RWPE1 (cell line): Measurements from ENCODE around the gene IP6K3.

Experiments
- CTCF ChIA-PET: fragments of 350-600 bp; sonication (Branson Sonifier 250); formaldehyde crosslinking; extraction: SDS; loops from one replicate; lab custom pipeline; 2021; lab: Yijun Ruan, JAX
- POLR2A ChIA-PET: fragments of 400-600 bp; formaldehyde crosslinking; extraction: SDS; loops from one replicate; lab custom pipeline; 2020; ENCODE audit warnings: antibody characterized with exemption; ENCODE audit not compliant: low non-redundant PET; lab: Yijun Ruan, JAX
- DNase-seq: peaks from one replicate; pipeline ENCODE4 v3.0.0; 2012; ENCODE audit warnings: low spot score
- H3K27ac ChIP-seq: fragments of 450-650 bp; 2 replicates; pipeline ENCODE4 v1.5.1; 2017
- TF ChIP-seq, protein P1 (sequence below): fragments of 450-650 bp; conservative IDR thresholded peaks from 2 replicates; pipeline ENCODE4 v1.5.1; 2017; ENCODE audit warnings: low read depth, mild to moderate bottlenecking

Gene IP6K3

DNA sequence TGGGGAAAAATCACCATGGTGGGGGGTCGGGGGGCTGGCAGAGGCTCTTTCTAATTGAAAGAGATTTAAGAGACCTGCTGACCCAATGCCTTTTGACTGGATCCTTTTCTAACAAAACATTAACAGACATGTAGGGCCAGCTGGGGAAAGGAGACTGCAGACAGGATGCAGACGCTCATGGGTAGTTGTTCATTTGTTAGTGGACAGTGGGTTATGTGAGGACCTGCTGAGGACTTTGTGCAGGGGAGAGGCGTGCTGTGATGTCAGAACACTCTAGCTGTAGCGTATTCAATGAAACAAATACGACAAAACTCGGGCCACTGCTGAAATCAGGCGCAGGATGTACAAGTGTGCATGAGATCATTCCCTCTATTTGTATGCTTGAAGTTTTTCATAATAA lies 1.2 kb downstream of the IP6K3 start:
- ChIA-PET CTCF (interaction anchor here (0.6 to 4.5 kb wide), 7 partner anchors 15 to 305 kb away, joined by 3 to 46 read pairs (median 3); partner anchors contain the start of gene UQCC2), POLR2A (no interaction called here)

DNA sequence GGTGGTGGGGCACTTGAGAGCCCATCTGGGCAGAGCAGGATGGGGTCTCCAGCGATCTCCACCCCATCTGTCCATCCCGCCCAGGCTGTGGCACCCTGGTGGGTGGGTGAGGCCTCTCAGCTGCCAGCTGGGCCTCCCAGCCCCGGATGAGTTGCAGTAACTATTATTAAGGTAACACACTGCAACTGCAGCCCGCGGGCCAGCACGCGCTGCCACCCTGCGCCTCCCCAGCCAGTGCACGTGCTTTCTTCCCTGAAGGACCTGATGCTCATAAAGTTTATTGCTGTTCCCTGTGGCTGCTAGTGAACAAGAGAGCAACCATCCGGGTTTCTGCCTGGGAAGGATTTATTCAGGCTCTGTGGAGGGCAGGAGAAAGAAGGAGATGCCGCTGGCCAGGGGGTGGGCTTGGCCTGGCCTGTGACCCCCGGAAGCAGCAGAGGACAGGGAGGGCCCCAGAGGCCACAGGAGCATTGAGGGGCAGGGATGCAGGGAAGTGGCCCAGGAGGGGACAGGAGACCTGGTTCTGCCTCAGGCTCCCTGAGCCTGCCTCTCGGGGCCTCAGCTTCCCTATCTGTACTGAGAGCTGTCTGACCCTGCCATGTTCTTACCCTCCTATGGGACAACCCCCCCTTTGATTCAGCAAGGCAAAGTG lies 1.7 kb downstream of the IP6K3 start:
- CTCF ChIA-PET, result interaction anchor here (0.6 to 4.5 kb wide), 13 partner anchors 13 to 764 kb away, joined by 3 to 46 read pairs (median 3); partner anchors contain the start of gene UQCC2
- H3K27ac ChIP-seq, result peak overlapping the region; percentile 93
- DNase-seq, result no peak
- POLR2A ChIA-PET, result no interaction called here
- TF ChIP-seq, protein P1, sequence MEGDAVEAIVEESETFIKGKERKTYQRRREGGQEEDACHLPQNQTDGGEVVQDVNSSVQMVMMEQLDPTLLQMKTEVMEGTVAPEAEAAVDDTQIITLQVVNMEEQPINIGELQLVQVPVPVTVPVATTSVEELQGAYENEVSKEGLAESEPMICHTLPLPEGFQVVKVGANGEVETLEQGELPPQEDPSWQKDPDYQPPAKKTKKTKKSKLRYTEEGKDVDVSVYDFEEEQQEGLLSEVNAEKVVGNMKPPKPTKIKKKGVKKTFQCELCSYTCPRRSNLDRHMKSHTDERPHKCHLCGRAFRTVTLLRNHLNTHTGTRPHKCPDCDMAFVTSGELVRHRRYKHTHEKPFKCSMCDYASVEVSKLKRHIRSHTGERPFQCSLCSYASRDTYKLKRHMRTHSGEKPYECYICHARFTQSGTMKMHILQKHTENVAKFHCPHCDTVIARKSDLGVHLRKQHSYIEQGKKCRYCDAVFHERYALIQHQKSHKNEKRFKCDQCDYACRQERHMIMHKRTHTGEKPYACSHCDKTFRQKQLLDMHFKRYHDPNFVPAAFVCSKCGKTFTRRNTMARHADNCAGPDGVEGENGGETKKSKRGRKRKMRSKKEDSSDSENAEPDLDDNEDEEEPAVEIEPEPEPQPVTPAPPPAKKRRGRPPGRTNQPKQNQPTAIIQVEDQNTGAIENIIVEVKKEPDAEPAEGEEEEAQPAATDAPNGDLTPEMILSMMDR, result no peak

More for the DNA sequence above, 1.2 kb downstream of the IP6K3 start:
- no peak for DNase-seq
- H3K27ac ChIP-seq, result peak overlapping the region; percentile 93
- TF ChIP-seq, protein P1, result no peak

DNA sequence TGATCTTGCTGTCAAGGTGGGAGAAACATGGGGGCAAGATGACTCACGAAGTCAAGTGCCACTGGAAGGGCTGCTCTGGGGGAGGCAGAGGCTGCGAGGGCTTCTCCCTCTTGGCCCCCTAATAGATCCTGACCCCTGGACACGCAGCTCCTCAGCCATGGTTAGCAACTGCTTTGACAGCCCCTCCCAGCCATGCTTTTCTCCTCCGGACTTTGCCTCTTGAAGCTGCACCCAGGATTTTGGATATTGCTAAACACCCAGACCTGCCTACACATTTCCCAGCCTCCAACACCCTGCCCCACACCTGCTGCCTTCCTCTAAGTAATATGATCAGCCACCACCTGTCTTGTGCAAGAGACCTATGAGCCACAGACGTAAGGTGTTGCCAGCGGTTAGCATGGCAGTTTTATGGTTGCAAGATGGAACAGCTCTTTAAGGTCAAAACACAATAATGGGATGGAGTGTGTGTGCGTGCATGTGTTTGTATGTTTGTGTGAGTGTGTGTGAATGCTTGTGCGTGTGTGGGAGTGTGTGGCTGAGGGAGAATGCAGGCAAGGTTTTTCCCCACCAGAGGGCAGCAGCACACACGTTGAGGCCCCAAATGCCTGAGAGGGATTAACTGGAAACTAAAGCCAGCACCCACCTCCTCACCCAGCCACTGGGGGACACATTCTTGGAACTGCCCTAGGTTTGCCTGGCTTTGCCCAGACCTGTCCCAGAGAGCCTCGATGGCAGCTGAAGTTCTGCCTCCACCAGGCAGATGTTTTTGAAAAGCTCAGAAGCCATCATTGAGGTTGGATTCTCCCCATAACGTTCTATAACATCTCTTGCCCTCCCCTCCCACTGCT lies 2.5 kb downstream of the IP6K3 start:
- TF ChIP-seq, protein P1, result peak; percentile 92
- H3K27ac ChIP-seq, result peak overlapping the region; percentile 93
- CTCF ChIA-PET, result interaction anchor here (0.5 to 4.5 kb wide), 19 partner anchors 12 to 763 kb away, joined by 3 to 46 read pairs (median 4); partner anchors contain the start of gene UQCC2
- DNase-seq, result peak; percentile 95
- POLR2A ChIA-PET, result no interaction called here

DNA sequence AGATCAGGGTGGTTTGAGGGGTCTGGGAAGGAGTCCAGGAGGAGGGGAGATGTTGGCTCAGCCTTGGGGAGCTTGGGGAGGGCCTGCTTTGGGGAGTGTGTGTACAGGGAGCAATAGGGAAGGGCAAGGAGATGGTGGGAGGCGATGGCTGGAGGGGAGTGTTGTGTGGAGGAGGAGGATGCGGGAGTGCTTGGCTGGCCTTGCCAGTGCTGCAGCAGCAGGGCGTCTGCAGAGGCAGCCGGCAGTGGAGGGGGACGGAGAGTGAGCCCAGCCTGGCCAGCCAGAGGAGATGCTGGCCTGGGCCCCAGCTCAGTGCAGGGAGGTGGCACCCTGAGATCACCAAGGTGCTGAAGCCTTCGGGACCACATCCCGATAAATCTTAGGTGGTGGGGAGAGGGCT lies 3.9 kb downstream of the IP6K3 start:
- DNase-seq, result no peak
- peak overlapping the region; percentile 93; the same call in 1 of the 2 replicates for H3K27ac ChIP-seq
- TF ChIP-seq, protein P1, result no peak
- ChIA-PET CTCF (interaction anchor here (0.6 to 4.5 kb wide), 6 partner anchors 18 to 411 kb away, joined by 3 to 46 read pairs (median 4); no protein-coding TSS in a partner anchor), POLR2A (no interaction called here)

DNA sequence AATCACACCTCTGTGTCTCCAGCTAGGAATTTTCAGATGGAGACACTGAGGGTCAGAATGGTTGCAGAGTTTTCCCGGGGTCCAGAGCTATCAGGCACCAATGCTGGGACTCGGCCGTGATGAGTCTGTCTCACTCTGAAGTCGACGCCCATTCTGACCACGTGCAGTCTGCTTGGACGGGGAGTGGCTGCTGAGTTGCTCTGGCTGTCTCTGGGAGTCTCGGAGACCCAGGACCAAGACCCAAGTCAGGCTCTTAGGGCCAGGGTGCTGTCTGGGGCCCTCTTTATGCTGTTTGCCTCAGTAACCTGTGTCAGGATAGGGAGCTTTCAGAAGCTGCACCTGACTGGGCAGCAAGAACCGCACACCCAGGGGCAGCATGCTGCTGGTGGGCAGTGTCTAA lies 4.6 kb downstream of the IP6K3 start:
- TF ChIP-seq, protein P1, result no peak
- CTCF ChIA-PET, result interaction anchor here (1.1 kb wide), 1 partner anchor 412 kb away, joined by 3 read pairs; no protein-coding TSS in a partner anchor
- no peak overlapping the region; the same call in 1 of the 2 replicates for H3K27ac ChIP-seq
- DNase-seq, result no peak
- POLR2A ChIA-PET, result no interaction called here

DNA sequence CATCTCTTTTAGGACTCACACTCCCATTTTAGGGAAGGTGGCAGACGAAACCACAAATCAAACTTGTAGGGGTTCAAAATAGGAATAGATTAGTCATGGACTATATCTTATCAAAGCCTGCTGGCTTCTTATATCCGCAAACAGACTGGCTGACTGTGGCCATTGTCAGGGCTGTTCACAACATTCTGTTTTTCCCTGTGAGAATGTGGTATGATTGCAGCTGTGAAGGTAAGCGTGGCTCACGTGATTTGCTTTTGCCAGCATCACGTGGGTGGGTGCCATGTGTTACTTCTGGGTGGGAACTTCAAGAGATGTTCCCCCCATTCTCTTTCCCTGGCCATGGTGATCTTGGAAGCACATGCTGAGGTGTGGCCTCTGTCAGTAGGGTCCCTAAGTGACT lies 5.9 kb downstream of the IP6K3 start:
- H3K27ac ChIP-seq, result no peak overlapping the region
- DNase-seq, result no peak
- POLR2A ChIA-PET, result no interaction called here
- TF ChIP-seq, protein P1, result no peak
- CTCF ChIA-PET, result no interaction called here
